HEK293 (cell line): ENCODE data around the gene NIPSNAP3A.

ENCODE experiments used
- ATF2 ChIP-seq: fragments of 450-650 bp; formaldehyde crosslinking; IDR thresholded peaks from 2 replicates; pipeline ENCODE4 v1.5.1; 2016; ENCODE audit warnings: missing biosample characterization, missing genetic modification characterization, low read depth
- CTCF ChIP-seq: fragments of 450-650 bp; formaldehyde crosslinking; IDR thresholded peaks from 2 replicates; pipeline ENCODE4 v1.5.1; 2016; ENCODE audit warnings: missing biosample characterization, missing genetic modification characterization
- KLF16 ChIP-seq: fragments of 450-650 bp; formaldehyde crosslinking; IDR thresholded peaks from 2 replicates; pipeline ENCODE4 v1.5.1; 2017; ENCODE audit warnings: missing biosample characterization, missing genetic modification characterization
- ZEB2 ChIP-seq: fragments of 450-650 bp; formaldehyde crosslinking; IDR thresholded peaks from 2 replicates; pipeline ENCODE4 v1.5.1; 2016; ENCODE audit warnings: missing biosample characterization, missing genetic modification characterization
- ZFP41 ChIP-seq: fragments of 450-650 bp; formaldehyde crosslinking; IDR thresholded peaks from 2 replicates; pipeline ENCODE4 v1.5.1; 2016; ENCODE audit warnings: missing biosample characterization, missing genetic modification characterization, borderline replicate concordance
- ZNF248 ChIP-seq: fragments of 450-650 bp; formaldehyde crosslinking; IDR thresholded peaks from 2 replicates; pipeline ENCODE4 v1.5.1; 2017; ENCODE audit warnings: missing biosample characterization, missing genetic modification characterization

GRCh38 chr9:104746285-104746684 is 1.2 kb upstream of the NIPSNAP3A start:
- TF ChIP-seq ZFP41 (tag by site-specific recombination), result no peak
- TF ChIP-seq KLF16, result no peak
- TF ChIP-seq CTCF (tag by site-specific recombination), result no peak
- TF ChIP-seq ZNF248, result no peak
- no peak for TF ChIP-seq ZEB2 (tag by site-specific recombination)
- no peak for TF ChIP-seq ATF2 (tag by site-specific recombination)
